Upper lobe of left lung (tissue), 6 donors: ENCODE results near the gene CCDC12. TPM values are rescaled to one million over a fixed set of nuclear protein-coding genes. Genes with fewer than 3 reads are reported as not detected.

Source experiments
- ATAC-seq, 2 donors: fragments of 200-7000 bp; cut with Tn5 transposase; one replicate each; pipeline ENCODE4 v1.9.1; 2022; ENCODE audit warnings: mild to moderate bottlenecking in 2 of 2, moderate library complexity in 2 of 2; ENCODE audit not compliant: low FRiP score in 2 of 2
- DNase-seq, 2 donors: peaks; one replicate each; pipeline ENCODE4 v3.0.0-alpha.2; 2019 to 2020
- H3K27ac ChIP-seq, 4 donors: fragments of 200-600 bp; sonication (generic); one replicate each; pipeline ENCODE4 v1.5.1; 2016 to 2019
- H3K27me3 ChIP-seq, 4 donors: fragments of 200-600 bp; sonication (generic); one replicate each; pipeline ENCODE4 v1.5.1; 2017 to 2019
- H3K36me3 ChIP-seq, 4 donors: fragments of 200-600 bp; sonication (generic); one replicate each; pipeline ENCODE4 v1.5.1; 2016 to 2019
- H3K4me1 ChIP-seq, 4 donors: fragments of 200-600 bp; sonication (generic); one replicate each; pipeline ENCODE4 v1.5.1; 2018 to 2019
- H3K4me3 ChIP-seq, 4 donors: fragments of 200-600 bp; sonication (generic); one replicate each; pipeline ENCODE4 v1.5.1; 2017 to 2019; ENCODE audit warnings: mild to moderate bottlenecking in 2 of 4, moderate library complexity in 1 of 4
- H3K9me3 ChIP-seq, 4 donors: fragments of 200-600 bp; sonication (generic); one replicate each; pipeline ENCODE4 v1.5.1; 2018 to 2019
- EP300 ChIP-seq, 4 donors: sonication (generic); formaldehyde crosslinking; IDR thresholded peaks; one replicate each; pipeline ENCODE4 v1.5.1; 2017; ENCODE audit warnings: antibody characterized with exemption in 4 of 4, control low read depth in 2 of 4
- POLR2A ChIP-seq, 4 donors: fragments of 450-650 bp; IDR thresholded peaks; one replicate each; pipeline ENCODE4 v1.5.1; 2016 to 2017; ENCODE audit warnings: antibody characterized with exemption in 4 of 4, mild to moderate bottlenecking in 2 of 4
- POLR2AphosphoS5 ChIP-seq, 2 donors: sonication (generic); formaldehyde crosslinking; IDR thresholded peaks; one replicate each; pipeline ENCODE4 v1.5.1; 2017; ENCODE audit warnings: antibody characterized with exemption in 2 of 2
- WGBS, 2 donors: methylation state at CpG; one replicate each; pipeline ENCODE4 v1.1.5; 2017 to 2018; 5-methylcytosine and 5-hydroxymethylcytosine counted together
- total RNA-seq, 6 donors: library from RNA; depleted of rRNA in 4 of 6; stranded (reverse); fragments of >200 nt in 4 of 6; gene quantifications; one replicate each; pipeline versions ENCODE4 v1.1.0 to v1.2.1, GENCODE V29; 2016 to 2021
- TF ChIP-seq, protein P1 (sequence below), 6 experiments: fragments of 450-650 bp in 4 of 6; fragments of 200-600 bp in 2 of 6; sonication (generic) in 2 of 6; IDR thresholded peaks; one replicate each; pipeline ENCODE4 v1.5.1; 2016 to 2019; ENCODE audit warnings: antibody characterized with exemption in 6 of 6
- donor health status: DM: no; HTN: no; CAD: no; lungs with moderate emphysema.
- donor health status: DM: no; HTN: yes; CAD: no; lungs with severe emphysema.

CCDC12 gene
- total RNA-seq, 6 donors from 2014 or later, result 42.3 to 93.2 (median 69.8) TPM

DNA sequence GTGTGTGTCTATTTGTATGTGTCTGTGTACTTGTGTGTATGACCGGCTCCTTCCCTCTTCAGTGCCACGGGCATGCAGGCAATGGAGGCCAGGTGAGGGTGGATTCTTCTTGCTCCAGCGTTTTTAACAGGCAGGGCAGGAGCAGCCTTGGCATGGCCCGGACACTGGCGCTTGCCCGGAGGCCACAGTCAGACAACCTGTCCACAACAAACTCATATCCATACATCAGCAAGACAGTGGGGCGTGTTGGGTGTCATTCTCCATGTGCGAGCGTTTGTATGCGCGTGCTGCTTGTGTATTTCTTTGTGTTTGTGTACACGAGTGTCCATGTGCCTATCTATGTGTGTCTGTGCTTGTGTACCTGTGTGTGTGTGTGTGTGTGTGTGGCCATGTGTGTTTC is 69.3 kb downstream of the CCDC12 start:
- H3K4me3 ChIP-seq, result no peak overlapping the region
- peaks cover 21 to 23% (median 22%) of the 10 kb centered on the region in 4 donors for H3K4me1 ChIP-seq
- ATAC-seq (no peak), DNase-seq (peak in 1 of 2 donors; percentile 38)
- H3K27ac ChIP-seq, result no peak overlapping the region
- no peaks in the 10 kb centered on the region for H3K27me3 ChIP-seq
- H3K36me3 ChIP-seq, result no peaks in the 10 kb centered on the region
- TF ChIP-seq EP300 (IDR thresholded peaks at IDR 0.05) (no peak), POLR2AphosphoS5 (IDR thresholded peaks at IDR 0.05) (no peak), POLR2A (IDR thresholded peaks at IDR 0.05) (no peak)
- TF ChIP-seq, protein P1, sequence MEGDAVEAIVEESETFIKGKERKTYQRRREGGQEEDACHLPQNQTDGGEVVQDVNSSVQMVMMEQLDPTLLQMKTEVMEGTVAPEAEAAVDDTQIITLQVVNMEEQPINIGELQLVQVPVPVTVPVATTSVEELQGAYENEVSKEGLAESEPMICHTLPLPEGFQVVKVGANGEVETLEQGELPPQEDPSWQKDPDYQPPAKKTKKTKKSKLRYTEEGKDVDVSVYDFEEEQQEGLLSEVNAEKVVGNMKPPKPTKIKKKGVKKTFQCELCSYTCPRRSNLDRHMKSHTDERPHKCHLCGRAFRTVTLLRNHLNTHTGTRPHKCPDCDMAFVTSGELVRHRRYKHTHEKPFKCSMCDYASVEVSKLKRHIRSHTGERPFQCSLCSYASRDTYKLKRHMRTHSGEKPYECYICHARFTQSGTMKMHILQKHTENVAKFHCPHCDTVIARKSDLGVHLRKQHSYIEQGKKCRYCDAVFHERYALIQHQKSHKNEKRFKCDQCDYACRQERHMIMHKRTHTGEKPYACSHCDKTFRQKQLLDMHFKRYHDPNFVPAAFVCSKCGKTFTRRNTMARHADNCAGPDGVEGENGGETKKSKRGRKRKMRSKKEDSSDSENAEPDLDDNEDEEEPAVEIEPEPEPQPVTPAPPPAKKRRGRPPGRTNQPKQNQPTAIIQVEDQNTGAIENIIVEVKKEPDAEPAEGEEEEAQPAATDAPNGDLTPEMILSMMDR (IDR thresholded peaks at IDR 0.05), result no peak
- 78 to 84% methylated on average over 9 to 12 of the region's 12 CpGs for WGBS, 2 donors
- H3K9me3 ChIP-seq, result no peaks in the 10 kb centered on the region

GRCh38 chr3:46906471-46907058 is 70.0 kb downstream of the CCDC12 start:
- TF ChIP-seq POLR2A (IDR thresholded peaks at IDR 0.05) (no peak), EP300 (IDR thresholded peaks at IDR 0.05) (no peak), POLR2AphosphoS5 (IDR thresholded peaks at IDR 0.05) (no peak)
- TF ChIP-seq, protein P1 (IDR thresholded peaks at IDR 0.05), result no peak
- WGBS, 2 donors, result 63 to 88% methylated on average over 3 to 4 of the region's 4 CpGs
- Histone ChIP-seq H3K9me3 (no peaks in the 10 kb centered on the region), H3K27me3 (no peaks in the 10 kb centered on the region), H3K4me1 (peaks cover 21 to 23% (median 22%) of the 10 kb centered on the region in 4 donors), H3K36me3 (no peaks in the 10 kb centered on the region), H3K27ac (no peak overlapping the region), H3K4me3 (no peak overlapping the region)
- DNase-seq (no peak), ATAC-seq (no peak)

DNA sequence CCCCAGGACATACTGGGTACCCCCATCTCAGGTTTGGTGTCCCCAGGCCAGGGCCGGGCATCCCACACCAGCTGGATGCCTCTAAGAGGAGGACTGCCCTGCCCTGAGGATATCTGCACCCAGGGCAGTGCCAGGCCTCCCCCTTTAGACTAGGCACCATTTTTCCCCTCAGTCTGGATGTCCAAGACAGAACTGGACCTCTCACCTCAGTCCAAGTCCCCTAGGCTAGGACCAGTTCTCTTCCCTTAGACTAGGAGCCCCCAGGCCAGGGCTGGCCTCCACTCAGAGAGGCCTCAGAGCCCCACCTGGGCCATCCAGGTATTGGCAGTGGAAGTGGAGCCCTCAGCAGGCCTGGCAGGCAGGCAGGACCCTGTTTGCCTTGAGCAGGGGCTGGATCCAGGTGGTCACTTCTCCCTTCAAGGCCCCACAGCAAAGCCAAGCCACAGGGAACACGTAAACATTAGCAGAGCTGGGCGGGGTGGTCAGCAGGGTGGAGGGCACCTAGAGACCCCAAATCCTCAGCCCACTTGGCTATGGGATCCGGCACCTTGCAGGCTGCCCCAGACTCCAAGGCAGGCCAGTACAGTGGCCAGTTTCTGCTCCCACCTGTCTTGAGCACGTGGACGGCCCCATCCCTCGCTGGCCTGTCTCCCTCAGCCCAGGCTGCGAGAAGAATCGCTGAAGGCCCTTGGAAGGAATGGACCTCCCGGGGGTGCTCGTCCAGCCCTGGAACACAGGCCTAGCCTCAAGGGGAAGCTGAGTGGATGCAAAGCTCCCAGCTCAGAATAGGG is 70.7 kb downstream of the CCDC12 start:
- peak in 1 of 2 donors; percentile 50 for DNase-seq

DNA sequence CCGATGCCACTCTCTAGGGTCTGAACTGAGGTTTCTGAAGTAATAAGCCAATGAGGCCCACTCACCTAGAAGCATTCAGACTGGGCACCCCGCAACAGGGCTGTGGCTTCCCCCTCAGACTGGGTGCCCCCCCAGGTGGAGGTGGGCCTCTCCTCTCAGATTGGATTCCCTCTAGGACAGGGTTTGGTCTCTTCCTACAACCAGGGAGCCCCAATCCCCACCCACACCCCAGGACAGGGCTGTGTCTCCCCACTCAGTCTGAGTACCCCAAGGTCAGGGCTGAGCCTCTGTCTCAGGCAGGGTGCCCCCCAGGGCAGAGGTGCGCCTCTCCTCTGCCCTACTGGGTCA is 71.4 kb downstream of the CCDC12 start:
- Histone ChIP-seq H3K9me3 (no peaks in the 10 kb centered on the region), H3K4me1 (peaks cover 21 to 23% (median 22%) of the 10 kb centered on the region in 4 donors), H3K27me3 (no peaks in the 10 kb centered on the region), H3K27ac (no peak overlapping the region), H3K4me3 (no peak overlapping the region), H3K36me3 (no peaks in the 10 kb centered on the region)
- ATAC-seq, result no peak
- no peak for DNase-seq
- TF ChIP-seq EP300 (IDR thresholded peaks at IDR 0.05), result no peak
- TF ChIP-seq POLR2A (IDR thresholded peaks at IDR 0.05), result no peak
- TF ChIP-seq, protein P1 (IDR thresholded peaks at IDR 0.05), result no peak
- TF ChIP-seq POLR2AphosphoS5 (IDR thresholded peaks at IDR 0.05), result no peak
- 92% methylated on average over 3 of the region's 3 CpGs for WGBS, 2 donors

More for the DNA sequence above, 70.7 kb downstream of the CCDC12 start:
- H3K36me3 ChIP-seq, result no peaks in the 10 kb centered on the region
- WGBS, 2 donors, result 83 to 95% methylated on average over 6 to 7 of the region's 11 CpGs
- ATAC-seq, result no peak
- H3K4me3 ChIP-seq, result no peak overlapping the region
- H3K27ac ChIP-seq, result no peak overlapping the region
- no peaks in the 10 kb centered on the region for H3K9me3 ChIP-seq
- TF ChIP-seq, protein P1 (IDR thresholded peaks at IDR 0.05), result no peak
- no peak for TF ChIP-seq EP300 (IDR thresholded peaks at IDR 0.05)
- H3K4me1 ChIP-seq, result peaks cover 21 to 23% (median 22%) of the 10 kb centered on the region in 4 donors
- H3K27me3 ChIP-seq, result no peaks in the 10 kb centered on the region
